Measurements from ENCODE around the gene AHRR. TPM values are rescaled to one million over a fixed set of nuclear protein-coding genes. Genes with fewer than 3 reads are reported as not detected.

AHRR gene
- total RNA-seq, 1 donor from 2014 or later, result 0.53 TPM

GRCh38 chr5:475704-476101 lies 154.2 kb downstream of the AHRR start:
- FAIRE-seq (no peak), DNase-seq (ENCODE audit: low read depth) (no peak)
- H3K36me3 ChIP-seq (ENCODE audit: control insufficient read depth, insufficient read depth, low read length), result no peaks in the 10 kb centered on the region
- no peaks in the 10 kb centered on the region for H3K27me3 ChIP-seq (ENCODE audit: control insufficient read depth, insufficient read depth, low read length)
- TF ChIP-seq, protein P1, sequence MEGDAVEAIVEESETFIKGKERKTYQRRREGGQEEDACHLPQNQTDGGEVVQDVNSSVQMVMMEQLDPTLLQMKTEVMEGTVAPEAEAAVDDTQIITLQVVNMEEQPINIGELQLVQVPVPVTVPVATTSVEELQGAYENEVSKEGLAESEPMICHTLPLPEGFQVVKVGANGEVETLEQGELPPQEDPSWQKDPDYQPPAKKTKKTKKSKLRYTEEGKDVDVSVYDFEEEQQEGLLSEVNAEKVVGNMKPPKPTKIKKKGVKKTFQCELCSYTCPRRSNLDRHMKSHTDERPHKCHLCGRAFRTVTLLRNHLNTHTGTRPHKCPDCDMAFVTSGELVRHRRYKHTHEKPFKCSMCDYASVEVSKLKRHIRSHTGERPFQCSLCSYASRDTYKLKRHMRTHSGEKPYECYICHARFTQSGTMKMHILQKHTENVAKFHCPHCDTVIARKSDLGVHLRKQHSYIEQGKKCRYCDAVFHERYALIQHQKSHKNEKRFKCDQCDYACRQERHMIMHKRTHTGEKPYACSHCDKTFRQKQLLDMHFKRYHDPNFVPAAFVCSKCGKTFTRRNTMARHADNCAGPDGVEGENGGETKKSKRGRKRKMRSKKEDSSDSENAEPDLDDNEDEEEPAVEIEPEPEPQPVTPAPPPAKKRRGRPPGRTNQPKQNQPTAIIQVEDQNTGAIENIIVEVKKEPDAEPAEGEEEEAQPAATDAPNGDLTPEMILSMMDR (IDR thresholded peaks at IDR 0.05; ENCODE audit: insufficient read depth, low read length, severe bottlenecking), result no peak
- no peak overlapping the region for H3K4me3 ChIP-seq (ENCODE audit: low read depth, low read length)

GRCh38 chr5:476102-476813 lies 154.7 kb downstream of the AHRR start:
- no peaks in the 10 kb centered on the region for H3K27me3 ChIP-seq (ENCODE audit: control insufficient read depth, insufficient read depth, low read length)
- DNase-seq (ENCODE audit: low read depth) (peak; percentile 24), FAIRE-seq (no peak)

DNA sequence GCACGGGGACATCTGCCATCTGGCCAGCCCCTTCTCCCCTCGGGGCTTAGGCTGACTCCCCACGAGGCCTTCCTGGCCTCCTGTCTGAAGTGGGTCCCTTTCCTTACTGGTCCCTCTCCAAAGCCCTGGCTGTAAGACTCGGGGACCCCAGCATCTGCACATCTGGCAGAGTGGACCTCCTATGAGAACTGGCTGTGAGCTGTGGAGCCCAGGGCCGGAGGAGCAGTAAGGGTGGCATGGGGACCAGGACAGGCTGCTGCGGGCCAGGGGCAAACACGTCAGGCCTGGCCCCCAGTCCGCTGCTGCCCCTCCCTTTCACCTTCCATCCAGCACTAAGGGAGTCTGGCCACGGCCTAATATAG lies 155.3 kb downstream of the AHRR start:
- no peak for FAIRE-seq
- no peaks in the 10 kb centered on the region for H3K36me3 ChIP-seq (ENCODE audit: control insufficient read depth, insufficient read depth, low read length)
- TF ChIP-seq, protein P1 (IDR thresholded peaks at IDR 0.05; ENCODE audit: insufficient read depth, low read length, severe bottlenecking), result no peak
- no peak overlapping the region for H3K4me3 ChIP-seq (ENCODE audit: low read depth, low read length)
- H3K27me3 ChIP-seq (ENCODE audit: control insufficient read depth, insufficient read depth, low read length), result no peaks in the 10 kb centered on the region
- no peak for DNase-seq (ENCODE audit: low read depth)

More at GRCh38 chr5:476102-476813, 154.7 kb downstream of the AHRR start:
- TF ChIP-seq, protein P1 (IDR thresholded peaks at IDR 0.05; ENCODE audit: insufficient read depth, low read length, severe bottlenecking), result no peak
- Histone ChIP-seq H3K36me3 (ENCODE audit: control insufficient read depth, insufficient read depth, low read length) (no peaks in the 10 kb centered on the region), H3K4me3 (ENCODE audit: low read depth, low read length) (no peak overlapping the region)

DNA sequence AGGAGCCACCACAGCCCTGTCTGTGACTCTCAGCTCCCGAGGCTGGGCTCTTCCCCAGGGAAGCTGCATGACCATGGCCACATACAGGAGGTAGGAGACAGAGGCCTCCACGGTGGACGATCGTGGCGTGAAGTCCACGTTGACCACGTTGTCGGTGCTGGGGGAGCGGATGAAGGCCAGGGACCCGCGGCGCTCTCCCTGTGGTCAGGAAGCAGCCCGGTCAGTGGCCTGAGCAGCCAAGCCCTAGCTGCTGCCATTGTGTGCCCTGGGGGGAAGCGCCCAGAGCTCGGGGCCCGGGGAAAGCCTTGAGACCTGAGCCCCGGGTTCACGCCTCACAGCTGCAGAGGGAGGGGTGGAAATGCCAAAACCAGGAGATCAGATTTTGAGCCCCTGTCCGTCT lies 155.7 kb downstream of the AHRR start:
- H3K4me3 ChIP-seq (ENCODE audit: low read depth, low read length), result no peak overlapping the region
- no peaks in the 10 kb centered on the region for H3K36me3 ChIP-seq (ENCODE audit: control insufficient read depth, insufficient read depth, low read length)
- TF ChIP-seq, protein P1 (IDR thresholded peaks at IDR 0.05; ENCODE audit: insufficient read depth, low read length, severe bottlenecking), result no peak
- no peaks in the 10 kb centered on the region for H3K27me3 ChIP-seq (ENCODE audit: control insufficient read depth, insufficient read depth, low read length)
- no peak for DNase-seq (ENCODE audit: low read depth)
- no peak for FAIRE-seq

DNA sequence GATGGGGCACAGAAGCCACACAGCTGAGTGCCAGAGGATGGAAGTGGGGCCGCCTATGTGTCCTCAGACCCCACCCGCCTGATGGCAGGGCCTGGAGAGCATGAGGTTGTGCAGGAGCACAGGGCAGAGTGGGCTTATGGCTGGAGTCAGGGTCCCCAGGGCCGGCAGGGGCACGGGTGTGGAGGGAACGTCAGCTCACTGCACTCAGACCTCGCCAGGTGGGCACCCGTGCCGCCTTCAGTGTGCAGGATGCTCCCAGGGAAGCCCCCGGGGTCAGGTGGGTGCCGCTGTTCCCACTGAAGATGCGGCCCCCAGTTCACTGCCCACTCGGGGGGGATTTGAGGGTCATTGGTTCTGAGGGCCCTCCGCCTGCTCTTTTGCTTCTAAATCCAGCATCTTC lies 156.4 kb downstream of the AHRR start:
- FAIRE-seq, result no peak

More for the DNA sequence above, 156.4 kb downstream of the AHRR start:
- Histone ChIP-seq H3K4me3 (ENCODE audit: low read depth, low read length) (no peak overlapping the region), H3K27me3 (ENCODE audit: control insufficient read depth, insufficient read depth, low read length) (no peaks in the 10 kb centered on the region), H3K36me3 (ENCODE audit: control insufficient read depth, insufficient read depth, low read length) (no peaks in the 10 kb centered on the region)
- DNase-seq (ENCODE audit: low read depth), result no peak
- TF ChIP-seq, protein P1 (IDR thresholded peaks at IDR 0.05; ENCODE audit: insufficient read depth, low read length, severe bottlenecking), result no peak
